GM18526 (cell line): ENCODE measurements around the gene SUMO2.

ENCODE experiments used
- POLR2A ChIP-seq: IDR thresholded peaks from 3 replicates; pipeline ENCODE4 v1.6.1; 2011; ENCODE audit not compliant: insufficient read length; ENCODE audit errors: extremely low read depth

SUMO2 gene

DNA sequence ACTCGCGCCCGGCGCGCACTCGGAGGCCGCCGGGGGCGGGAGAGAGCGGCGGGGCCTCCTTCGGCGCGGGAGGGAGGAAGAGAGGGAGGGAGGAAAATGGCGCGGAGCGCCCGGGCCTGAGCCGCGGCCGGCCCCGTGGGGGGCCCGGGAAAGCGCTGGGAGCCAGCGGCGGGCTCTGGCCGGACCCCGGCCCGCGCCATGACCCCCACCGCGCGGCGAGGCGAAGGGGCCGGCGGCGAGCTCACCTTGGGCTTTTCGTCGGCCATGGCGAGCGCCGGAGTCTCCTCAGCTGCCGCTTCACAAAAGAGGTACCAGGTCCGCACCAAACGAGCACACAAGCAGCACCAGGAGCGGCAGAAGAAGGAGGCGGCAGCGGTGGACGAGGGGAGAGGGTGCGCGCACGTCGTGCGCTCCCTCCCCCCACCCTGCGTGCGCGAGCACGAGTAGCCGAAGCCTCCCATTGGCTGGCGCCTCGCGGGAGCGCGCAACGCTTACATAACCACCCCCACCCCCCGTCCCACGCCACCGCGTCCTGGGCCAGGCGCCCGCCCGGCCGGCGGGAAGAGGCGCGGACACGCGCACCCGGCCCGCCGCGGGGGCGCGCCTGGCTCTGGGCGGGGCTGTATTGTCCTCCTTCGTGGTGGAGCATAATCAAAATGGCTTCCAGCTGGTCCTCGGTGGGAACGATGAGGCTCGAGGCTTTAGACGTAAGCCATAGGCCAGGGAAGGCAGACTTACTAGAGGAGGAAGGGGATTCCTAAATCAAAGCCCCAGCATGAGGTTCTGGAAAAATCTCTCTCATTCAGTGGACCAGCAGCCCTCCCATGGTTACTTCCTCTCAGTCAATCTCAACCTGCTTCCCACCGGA, at the start of gene SUMO2:
SUMO2 (minus strand) TSS at position 391 of the 868 bp plus-strand sequence; CDS start at position 266, 125 bp downstream.
- TF ChIP-seq POLR2A, result no peak

DNA sequence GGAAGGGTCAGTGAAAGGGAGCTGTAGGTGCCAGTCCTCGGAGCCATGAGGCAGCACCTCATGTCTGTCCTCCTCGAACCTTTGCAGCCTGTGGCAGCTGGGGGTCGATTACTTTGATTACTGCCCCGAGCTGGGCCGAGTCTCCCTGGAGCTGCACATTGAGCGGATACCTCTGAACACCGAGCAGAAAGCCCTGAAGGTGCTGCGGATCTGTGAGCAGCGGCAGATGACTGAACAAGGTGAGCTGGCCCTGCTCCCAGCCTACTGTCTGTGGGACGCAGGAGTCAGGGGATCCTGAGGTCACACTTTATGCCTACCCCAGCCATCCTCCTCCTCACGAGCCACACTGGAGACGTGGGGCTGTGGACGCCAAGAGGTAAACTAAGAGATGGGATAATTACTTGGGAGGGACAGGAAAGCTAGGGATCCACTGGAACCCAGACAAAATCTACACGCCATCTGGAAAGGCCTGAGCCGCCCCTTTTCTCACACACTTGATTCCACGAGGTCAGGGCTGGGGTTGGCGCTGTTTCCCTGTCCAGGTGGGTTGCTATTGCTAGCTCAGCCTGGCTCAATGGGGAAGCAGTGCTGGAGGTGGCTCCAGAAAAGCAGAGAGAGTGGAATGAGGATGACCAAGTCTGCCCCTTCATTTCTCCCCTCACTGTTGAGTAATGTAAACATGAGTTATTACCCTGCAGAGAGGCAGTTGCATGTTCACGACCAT, 49.1 kb upstream of the SUMO2 start:
- no peak for TF ChIP-seq POLR2A

DNA sequence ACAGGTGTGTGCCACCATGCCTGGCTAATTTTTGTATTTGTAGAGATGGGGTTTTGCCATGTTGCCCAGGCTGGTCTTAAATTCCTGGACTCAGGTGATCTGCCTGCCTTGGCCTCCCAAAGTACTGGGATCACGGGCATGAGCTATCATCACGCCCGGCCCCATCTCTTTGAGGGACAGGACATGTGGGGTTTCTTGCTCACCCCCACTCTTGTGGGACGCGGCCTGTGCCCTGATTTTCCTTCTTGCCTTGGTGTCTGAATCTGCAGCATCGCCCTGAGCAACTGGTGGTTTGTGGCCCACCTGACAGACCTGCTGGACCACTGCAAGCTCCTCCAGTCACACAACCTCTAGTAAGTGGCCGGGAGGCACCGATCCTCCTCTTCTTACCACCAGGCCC, 48.3 kb upstream of the SUMO2 start:
- TF ChIP-seq POLR2A, result no peak

DNA sequence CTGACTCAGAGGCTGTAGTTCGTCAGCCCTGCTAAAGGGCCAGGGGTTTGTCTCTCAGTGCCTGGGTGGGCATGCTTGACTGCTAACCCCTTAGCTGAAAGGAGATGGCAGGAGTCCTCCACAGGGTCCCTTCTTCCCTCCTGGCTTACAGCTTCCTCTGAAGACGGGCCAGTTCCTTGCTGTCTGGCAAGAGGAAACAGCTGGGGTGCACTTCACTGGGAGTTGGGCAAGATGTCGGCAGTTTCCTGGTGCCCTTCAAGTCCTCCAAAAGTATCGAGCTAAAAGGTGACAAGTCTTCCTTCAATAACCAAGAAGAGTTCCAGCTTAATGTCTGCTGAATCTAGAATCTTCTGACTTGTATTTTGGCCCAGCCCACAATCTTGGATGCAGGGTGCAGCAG, 46.1 kb upstream of the SUMO2 start:
- no peak for TF ChIP-seq POLR2A

DNA sequence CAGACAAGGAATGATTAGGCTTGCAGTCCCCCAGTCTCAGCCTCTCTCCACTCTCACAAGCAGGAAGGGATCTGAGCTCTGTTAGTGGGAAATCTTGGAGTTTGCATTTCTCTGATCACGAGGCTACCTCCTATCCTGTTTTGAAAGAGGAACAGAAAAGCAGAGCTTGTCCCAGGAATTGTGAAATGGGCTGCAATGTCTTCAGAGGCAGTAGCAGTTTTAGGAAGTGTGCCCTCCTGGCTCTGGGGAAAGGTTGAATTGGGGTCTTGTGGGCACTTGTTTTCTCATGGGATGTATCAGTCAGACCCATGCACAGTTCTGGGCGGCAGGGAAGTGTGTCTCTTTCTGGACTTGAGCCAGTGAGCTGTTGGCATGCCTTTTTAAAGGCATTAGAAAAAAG, 45.5 kb upstream of the SUMO2 start:
- no peak for TF ChIP-seq POLR2A

DNA sequence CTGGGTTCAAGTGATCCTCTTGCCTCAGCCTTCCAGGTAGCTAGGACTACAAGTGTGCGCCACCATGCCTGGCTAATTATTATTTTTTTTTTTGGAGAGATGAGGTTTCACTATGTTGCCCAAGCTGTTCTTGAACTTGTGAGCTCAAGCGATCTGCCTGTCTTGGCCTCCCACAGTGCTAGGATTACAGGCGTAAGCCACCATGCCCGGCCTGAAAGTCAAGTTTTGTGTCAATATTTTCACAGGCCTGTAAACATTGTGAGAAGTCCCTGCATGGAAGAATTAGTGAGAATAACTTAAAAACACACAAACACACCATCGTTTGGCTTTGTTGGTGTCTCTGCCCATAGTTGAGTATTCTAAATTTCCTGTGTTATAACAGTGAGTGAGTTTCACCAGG, 45.0 kb upstream of the SUMO2 start:
- TF ChIP-seq POLR2A, result no peak

DNA sequence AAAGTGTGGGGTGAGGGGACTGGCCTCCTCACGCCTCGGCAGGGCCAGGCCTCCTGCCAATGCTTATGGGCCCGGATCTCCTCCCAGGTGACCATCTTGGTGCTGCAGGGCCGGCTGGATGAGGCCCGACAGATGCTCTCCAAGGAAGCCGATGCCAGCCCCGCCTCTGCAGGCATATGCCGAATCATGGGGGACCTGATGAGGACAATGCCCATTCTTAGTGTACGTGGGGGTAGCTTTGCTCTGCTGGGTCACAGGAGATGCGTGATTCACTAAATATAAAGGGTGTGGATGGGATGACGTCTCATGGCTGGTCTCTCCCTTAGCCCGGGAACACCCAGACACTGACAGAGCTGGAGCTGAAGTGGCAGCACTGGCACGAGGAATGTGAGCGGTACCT, 42.3 kb upstream of the SUMO2 start:
- TF ChIP-seq POLR2A, result no peak

DNA sequence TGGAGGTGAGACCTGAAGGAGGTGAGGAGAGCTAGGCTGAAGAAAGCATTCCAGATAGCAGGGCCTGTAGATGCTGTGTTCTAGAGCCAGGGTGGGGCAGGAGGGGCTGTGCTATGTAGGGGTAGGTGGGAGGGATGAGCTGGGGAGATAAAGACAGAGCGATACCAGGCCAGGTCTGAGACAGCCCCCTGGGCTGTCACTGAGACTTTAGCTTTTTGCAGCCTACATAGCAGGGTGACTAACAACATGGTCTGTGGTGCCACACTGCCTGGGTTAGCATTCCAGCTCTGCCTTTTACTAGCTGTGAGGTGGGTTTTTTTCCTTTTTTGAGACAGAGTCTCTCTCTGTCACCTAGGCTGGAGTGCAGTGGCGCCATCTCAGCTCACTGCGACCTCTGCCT, 37.1 kb upstream of the SUMO2 start:
- no peak for TF ChIP-seq POLR2A

DNA sequence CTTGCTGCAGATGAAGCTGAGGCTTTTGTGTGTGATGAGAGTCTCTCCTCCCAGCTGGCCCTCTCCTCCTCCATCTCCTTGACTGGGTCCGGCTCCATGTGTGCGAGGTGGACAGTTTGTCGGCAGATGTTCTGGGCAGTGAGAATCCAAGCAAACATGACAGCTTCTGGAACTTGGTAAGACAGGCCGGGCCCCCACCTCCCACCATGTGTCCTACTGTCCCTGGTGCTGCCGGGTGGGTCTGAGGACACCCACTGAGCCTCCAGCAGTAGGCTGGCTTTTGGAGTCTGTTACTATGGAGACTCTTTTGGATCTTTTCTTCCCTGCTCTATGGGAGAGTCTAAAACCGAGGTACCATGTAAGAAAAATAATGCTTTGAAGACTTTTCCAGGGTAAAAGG, 35.4 kb upstream of the SUMO2 start:
- no peak for TF ChIP-seq POLR2A

DNA sequence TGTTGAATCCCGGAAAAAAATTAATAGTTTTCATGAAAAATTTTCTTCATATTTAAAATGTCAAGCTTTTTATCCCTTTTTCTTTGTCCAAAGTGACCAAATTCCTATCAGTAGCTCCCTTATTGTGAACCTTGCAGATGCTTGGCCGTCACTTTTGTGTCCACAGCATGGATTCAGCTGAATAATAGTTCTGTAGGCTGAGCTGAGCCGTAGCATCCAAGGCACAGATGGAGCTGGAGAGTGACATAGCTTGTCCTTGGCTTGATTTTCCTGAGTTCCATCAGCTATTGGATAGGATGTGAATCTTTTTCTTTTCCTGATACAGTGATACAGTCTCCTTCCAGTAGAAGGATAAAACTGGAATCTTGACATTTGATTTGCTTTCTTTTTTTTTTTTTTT, 26.3 kb upstream of the SUMO2 start:
- TF ChIP-seq POLR2A, result no peak

DNA sequence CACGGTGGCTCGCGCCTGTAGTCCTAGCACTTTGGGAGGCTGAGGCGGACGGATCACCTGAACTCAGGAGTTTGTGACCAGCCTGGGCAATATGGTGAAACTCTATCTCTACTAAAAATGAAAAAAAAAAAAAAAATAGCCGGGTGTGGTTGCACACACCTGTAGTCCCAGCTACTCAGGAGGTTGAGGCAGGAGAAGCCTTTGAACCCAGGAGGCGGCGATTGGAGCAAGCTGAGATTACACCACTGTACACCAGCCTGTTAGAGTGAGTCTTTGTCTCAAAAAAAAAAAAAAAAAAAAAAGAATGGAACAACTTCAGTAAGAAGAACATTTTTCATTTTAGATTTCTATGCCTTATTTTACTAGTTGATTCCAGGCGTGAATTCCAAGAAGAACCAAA, 25.4 kb upstream of the SUMO2 start:
- no peak for TF ChIP-seq POLR2A

DNA sequence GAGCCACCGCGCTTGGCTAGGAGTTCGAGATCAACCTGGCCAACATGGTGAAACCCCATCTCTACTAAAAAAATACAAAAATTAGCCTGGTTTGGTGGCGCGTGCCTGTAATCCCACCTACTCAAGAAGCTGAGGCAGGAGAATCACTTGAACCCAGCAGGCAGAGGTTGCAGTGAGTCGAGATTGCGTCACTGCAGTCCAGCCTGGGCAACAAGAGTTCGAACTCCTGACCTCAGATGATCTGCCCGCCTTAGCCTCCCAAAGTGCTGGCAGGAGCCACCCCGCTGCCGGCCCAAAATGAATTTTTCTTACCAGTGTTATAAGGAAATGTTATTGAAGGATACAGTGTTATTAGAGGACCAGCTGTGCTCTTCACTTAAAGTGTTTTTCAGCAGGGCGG, 25.0 kb upstream of the SUMO2 start:
- no peak for TF ChIP-seq POLR2A

DNA sequence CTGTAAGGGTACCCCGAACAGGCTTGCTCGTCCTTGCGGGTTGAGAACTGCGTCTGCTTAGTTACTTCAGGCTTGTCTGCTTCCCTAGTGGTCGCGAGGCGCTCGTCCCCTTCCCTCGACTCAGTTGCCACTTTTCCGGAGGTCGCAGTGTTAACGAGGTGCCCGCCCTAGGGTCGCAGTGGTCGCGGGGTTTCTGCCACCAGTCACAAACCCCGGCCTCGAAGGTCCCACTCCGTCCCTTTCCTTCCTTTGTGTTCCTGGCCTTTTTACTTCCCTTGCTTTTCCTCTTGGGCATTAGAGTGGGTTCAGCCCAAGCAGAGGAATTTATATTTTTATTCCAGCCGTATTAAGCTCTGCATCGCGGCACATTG, 23.0 kb upstream of the SUMO2 start:
- TF ChIP-seq POLR2A, result no peak

DNA sequence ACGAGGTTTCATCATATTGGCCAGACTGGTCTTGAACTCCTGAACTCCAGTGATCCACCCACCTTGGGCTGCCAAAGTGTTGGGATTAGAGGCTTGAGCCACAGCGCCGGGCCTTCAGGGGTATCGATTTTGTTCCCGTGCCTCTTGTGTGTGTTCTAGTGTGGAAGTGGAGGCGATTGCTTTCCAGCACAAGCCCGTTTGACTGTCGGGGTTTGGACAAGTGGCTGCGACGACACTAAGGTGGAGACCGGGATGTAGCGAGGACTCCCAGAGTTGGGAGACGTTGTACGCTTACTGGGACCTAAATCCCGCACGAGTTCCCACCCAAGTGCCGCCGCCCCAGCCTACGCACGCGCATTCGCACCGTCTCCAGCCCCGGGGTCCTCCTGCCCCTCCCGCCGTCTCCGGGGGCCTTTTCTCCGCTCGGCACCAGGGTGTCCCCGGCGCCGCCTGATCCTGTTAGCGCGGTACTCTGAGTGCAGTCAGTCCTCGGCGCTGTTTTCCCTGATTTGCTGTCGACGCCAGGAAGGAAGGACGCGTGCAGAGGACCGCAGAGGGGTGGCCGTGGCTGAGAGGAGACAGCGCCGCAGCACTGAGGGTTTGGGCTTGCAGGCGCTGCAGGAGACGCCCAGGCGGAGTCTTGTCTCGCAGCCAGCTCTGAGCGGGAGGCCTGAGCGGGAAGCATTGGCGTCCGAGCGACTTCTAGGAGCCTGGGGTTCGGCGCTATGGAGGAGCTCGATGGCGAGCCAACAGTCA, 22.5 kb upstream of the SUMO2 start, which contains the start of gene NUP85:
NUP85 (plus strand) TSS at position 643 of the 756 bp plus-strand sequence; CDS start at position 726, 83 bp downstream.
- peak; percentile 91 for TF ChIP-seq POLR2A

DNA sequence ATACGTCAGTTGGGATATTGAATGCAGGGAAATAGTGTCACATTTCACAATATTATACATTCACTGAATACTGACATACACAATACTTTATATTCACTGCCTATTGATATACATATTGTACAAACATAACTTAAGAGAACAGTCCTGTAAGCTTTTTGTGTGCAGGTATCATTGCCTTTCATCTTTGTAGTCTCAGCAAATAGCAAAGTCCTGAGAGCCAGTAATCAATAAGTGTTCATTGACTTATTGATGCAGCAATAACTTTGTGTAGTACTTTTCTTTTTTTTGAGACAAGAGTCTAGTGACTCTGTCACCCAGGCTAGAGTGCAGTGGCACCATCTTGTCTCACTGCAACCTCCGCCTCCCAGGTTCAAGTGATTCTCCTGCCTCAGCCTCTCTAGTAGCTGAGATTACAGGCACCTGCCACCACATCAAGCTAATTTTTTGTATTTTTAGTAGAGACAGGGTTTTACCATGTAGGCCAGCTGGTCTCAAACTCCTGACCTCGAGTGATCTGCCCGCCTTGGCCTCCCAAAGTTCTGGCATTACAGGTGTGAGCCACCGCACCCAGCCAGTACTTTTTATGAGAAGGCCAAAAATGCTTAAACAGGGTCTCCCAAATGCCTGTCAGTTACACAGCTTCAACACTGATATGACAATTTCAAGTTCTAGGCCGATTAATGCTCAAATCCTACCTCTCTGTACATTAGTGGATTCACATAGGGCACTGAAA, 17.3 kb upstream of the SUMO2 start:
- TF ChIP-seq POLR2A, result no peak
